ENCODE measurements around the gene ENTPD8.

ENTPD8 gene, protein sequence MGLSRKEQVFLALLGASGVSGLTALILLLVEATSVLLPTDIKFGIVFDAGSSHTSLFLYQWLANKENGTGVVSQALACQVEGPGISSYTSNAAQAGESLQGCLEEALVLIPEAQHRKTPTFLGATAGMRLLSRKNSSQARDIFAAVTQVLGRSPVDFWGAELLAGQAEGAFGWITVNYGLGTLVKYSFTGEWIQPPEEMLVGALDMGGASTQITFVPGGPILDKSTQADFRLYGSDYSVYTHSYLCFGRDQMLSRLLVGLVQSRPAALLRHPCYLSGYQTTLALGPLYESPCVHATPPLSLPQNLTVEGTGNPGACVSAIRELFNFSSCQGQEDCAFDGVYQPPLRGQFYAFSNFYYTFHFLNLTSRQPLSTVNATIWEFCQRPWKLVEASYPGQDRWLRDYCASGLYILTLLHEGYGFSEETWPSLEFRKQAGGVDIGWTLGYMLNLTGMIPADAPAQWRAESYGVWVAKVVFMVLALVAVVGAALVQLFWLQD

DNA sequence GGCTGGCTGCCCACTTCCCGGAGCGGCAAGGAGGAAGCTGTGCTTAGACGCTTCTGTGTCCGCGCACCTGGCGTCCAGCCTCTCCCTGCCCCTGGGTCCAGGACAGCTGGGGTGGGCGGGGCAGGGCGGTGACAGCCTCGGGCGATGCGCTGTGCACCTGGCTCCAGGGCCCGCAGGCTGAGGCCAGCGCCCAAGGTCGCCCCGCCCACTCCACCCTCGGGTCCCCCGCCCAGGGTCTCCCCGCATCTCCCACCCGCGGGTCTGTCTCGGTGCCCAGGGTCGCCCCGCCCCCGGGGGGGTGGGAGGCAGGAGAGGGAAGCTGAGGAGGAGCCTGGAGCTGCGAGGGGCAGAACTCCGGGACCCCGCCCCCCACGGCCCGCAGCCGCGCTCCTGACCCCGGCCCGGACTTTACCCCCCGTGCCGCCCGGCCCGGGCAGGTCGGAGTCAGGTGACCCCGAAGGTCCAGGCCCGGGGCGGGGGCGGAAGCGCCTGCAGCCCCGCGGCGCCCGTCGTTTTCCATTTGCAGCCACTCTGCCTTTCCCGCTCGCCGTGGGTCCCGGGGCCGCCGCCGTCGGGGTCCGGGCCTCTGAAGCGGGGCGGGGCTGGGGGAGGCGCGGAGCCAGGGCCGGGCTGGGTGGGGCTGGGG lies at the start of gene ENTPD8:
ENTPD8 (minus strand) TSS at position 69 of the 646 bp plus-strand sequence. CDS start 3,072 bp downstream, outside the sequence.
- no peak for DNase-seq (ENCODE audit: low read depth in 2 of 2)

DNA sequence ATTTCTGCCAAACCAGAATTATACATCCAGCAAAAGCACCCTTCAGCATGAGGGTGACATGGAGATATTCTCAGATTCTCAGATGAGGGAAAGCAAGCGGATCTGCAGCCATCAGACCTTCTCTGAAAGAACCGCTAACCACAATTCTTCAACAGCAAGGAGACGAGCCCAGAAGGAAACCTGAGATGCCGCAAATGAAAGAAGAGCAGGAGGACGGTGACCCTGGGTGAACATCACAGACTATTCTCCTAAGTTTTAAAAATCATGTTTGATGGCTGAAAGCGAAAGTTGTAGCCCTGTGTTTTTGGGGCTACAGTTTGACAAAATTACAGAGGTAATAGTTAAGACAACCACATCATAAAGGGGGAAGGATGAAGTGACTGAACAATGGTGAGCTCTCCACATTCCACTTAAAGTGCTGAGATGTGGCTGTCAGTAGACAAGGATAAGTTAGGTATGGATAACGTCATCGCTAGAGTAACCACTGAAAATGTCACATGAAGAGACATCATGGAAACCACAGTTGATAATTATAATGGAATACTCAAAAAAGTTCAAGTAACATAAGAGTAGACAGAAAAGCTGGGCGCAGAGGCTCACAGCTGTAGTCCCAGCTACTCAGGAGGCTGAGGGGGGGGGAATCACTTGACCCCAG lies 49.5 kb upstream of the ENTPD8 start:
- no peak for DNase-seq (ENCODE audit: low read depth in 2 of 2)

DNA sequence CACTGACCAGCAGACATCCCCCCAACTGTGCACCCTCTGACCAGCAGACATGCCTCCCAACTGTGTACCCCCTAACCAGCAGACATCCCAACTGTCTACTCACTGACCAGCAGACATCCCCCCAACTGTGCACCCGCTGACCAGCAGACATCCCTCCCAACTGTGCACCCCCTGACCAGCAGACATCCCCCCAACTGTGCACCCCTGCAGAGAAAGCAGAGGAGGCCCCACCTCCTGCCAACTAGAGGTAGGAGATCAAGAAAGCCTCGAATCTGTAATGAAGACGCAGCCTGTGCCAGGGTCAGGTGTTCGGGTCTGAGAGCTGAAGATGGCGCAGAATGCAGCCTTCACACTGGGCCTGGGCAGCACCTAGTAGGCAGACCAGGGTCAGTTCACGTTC lies 47.7 kb upstream of the ENTPD8 start:
- DNase-seq (ENCODE audit: low read depth in 2 of 2), result no peak

DNA sequence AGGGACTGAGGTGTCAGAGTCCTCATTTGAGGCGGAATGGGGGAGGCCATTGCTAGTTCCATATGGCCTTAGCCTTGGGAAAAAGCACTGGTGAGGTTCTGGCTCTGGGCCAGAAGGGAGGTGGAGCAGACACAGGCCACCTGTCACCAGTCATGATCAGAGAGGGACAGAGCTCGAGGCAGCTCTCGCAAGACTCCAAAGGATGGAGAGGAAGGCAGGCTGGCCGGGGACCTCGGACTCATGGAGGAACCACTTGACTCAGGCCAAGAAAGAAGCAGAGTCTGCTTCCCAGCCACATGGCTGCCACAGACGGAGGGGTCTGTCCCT lies 47.1 kb upstream of the ENTPD8 start:
- no peak for DNase-seq (ENCODE audit: low read depth in 2 of 2)

DNA sequence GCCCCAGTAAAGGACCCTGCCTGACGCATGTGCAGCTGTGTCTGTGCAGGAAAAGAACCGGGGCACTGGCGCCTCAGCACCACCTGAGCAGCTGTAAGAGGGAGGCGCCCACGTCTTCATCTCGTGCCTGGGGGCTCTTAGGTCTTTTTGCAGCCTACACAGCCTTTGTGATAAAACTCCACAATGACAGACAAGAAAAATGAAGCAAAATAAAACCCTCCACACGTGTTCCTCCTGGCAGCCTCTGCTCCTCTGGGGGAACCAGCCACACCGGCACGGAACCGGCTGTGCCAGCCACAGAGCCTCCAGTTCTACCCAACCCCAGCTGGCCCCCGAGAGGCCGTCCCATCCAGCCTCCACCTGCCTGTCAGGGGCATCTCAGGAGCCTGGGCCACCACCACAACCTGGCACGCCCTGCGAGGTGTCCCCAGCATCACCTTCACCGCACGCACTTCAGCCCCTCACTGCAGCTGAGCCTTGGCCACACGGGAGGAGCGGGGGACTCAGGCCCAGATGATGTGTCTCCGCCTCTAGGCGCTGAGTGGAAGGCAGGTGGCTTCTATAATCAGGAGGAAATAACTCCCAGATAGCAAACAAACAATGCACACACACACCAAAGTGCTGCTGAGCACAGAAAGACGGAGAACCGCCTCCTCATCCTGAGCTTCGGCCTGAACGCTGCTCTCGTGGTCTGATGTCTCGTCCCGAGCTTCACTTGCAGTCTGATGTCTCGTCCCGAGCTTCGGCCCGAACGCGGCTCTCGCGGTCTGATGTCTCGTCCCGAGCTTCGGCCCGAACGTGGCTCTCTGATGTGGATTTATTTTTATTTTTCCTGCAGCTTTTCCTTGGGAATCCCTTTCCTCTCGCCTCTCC lies 46.5 kb upstream of the ENTPD8 start:
- no peak for DNase-seq (ENCODE audit: low read depth in 2 of 2)

DNA sequence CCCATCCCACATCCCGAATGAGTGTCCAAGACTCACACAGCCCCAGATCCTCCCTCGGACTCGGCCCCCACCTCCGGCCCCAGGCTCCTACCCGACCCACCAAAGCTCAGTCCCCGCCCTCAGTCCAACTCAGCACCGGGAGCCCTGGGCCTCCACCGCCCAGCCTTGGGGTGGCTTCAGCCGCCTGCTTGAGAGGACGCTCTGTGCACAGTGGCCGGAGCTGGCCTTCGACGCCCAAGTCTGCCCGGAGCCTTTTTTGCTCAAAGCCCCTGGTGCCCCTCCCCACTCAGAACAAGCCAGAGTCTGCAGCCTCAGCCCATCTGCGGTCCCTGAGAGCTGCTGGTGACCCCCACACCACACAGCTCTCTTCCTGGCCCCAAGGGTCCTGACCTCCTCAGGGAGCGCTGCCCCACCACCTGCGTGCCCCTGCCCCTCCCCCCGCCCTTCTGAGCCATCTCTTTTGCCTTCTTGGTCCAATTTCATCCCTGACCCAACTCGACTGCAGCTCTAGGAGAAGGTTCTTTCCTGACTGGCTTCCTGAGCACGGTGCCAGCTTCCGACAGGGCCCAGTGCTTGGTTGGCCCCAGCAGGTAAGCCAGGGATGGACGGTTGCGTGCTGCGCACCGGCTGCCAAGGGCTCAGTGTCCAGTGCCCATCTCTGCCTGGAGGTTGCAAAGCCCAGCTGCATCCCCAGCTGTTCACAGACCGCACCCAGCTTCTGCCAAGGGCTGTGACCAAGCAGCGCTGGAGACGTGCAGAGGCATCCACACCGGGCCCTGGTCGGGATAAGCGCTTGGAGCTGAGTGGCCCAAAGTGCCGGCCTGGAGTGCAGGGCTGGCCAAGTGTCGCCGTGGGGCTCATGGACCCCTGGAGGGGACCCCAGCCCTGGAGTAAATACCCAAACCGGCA lies 45.6 kb upstream of the ENTPD8 start:
- no peak for DNase-seq (ENCODE audit: low read depth in 2 of 2)

DNA sequence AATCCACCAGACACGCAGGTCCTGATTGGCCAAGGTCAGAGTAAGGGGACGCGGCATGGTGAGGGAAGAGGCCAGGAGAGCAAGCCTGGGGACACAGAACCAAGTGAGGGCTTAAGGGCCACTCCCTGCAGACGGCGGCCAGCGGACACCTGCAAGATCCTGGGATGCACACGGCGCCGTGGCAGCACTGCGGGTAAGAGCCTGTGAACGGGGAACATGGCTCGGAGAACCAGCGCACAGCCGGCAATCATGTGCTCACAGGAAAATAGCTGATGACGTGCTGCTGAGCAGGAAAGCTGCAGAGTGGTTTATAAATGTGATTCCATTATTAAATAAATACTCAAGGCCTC lies 45.0 kb upstream of the ENTPD8 start:
- no peak for DNase-seq (ENCODE audit: low read depth in 2 of 2)

DNA sequence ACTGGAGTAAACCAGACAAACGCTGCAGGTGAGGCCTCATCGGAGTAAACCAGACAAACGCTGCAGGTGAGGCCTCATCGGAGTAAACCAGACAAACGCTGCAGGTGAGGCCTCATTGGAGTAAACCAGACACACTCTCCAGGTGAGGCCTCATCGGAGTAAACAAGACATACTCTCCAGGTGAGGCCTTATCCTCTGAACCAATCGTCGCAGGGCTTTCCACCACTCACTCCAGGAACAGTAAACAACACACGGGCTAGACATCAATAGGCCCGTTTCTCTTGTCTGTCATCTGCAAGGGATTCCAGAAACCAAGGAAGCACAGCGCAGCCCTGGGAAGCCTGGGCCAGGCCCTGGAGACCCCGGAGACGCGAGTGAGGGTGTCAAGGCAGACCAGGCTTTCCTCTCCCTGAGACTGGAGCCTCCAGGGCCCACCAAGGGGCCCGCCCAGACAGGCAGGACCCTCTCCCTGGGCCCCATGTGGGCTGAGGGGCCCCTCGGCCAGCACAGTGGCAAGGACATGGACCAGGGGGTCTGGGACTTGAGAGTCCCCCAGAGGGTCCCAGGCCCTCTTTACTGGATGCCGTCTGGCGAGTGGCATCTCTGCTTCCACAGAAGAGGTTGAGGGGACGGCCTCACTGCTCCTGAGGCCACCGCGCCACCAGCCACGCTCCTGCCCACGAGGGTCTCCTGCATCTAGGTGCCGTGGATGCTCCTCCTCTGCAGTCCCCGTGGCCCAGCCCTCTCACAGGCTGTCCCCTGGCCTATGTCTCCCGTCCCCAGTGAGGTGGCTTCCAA lies 44.4 kb upstream of the ENTPD8 start:
- DNase-seq (ENCODE audit: low read depth in 2 of 2), result no peak

DNA sequence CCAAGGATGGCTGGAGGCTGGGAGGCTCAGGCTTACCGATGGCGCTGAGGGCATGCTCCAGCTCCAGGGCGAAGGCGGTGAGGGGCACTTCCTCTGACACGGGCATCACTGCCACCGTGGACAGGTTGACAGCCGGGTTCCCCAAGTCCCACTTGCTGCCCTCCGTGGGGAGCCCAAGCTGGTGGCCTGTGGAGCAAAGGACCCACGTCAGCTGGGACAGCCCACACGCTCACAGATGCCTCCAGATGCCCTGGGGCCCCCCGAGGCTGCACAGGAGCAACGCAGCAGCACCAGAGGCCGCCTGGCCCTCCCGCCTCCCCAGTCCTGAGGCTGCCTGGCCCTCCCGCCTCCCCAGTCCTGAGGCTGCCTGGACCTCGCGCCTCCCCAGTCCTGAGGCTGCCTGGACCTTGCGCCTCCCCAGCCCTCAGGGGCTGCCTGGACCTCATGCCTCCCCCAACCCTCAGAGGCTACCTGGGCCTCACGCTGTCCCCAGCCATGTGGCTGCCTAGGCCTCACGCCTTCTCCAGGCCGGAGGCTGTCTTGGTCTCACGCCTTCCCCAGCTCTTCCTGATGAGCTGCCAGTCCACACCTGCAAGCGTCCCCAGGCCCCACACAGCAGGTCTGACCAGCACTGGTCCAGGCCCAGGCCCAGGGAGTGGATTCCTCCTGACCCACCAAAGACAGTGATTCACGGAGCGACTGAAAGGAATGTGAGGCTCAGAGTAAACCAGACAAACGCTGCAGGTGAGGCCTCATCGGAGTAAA lies 43.6 kb upstream of the ENTPD8 start:
- DNase-seq (ENCODE audit: low read depth in 2 of 2), result no peak

DNA sequence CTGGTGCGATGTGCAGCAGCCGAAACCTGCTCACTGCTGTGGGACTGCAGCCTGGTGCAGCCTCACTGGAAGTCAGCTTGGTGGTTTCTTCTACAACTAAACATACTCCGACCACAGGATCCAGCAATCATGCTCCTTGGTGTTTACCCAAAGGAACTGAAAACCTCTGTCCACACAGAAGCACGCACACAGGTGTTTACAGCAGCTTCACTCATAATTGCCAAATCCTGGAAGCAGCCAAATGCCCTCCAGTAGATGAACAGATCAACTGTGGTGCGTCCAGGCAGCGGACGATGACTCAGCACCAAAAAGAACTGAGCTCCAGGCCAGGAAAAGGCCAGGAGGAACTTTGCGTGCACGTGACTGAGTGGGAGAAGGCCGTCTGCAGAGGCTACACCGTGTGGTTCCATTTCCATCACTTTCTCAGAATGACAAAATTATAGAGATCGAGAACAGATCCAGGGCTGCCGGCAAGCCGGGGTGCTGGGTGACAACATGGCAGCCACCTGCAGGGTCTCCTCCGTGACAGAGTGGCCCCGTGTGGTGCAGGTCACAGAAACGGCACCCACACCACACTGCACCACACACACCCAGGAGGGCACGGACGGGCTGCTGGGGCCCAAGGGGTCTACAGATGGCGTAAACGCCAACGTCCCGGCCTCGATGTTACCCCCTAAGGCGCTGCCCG lies 41.1 kb upstream of the ENTPD8 start:
- DNase-seq (ENCODE audit: low read depth in 2 of 2), result no peak

DNA sequence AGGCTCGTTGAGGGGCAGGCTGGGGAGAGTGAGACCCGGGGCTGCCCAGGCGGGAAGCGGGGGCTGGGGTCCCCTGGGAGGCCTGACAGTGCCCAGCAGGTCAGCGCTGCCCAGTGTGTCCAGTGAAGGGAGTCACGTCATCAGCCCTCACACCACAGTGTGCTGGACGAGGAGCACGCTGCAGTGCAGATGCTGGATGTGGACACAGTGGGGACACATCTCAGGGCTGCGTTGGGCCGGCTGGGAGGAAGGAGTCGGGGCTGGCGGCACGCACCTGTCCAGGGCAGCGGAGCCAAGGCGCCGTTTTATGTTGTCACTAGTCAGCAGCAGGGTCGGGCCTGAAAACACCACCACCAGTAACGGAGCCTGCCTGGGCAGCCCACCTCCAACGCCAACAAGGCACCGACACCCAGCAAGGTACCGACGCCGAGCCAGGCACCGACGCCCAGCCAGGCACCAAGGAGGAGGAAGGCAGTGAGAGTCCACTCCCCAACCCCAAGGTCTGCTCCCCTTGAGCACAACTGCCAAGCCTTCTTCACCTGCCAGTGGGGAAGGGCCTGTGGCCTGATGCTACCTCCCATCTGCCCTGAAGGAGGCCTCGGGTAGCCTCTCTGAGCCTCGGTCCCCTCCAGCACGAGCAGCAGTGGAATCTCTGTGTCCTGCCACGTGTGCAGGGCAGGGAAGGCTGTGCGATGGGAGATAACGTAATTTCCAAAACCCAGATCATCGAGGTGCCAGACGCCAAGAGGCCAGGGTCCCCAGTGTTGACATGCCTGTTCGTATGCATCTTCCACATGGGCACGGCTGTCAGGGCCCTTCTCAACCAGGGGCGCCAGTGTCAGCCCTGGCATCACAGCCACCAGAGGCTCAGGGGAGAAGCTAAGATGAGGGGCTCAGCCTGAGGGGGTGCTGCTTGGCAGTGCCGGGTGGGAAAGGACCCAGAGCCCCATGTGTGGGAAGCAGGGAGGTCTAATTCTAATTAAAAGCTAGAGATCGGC lies 39.8 kb upstream of the ENTPD8 start:
- no peak for DNase-seq (ENCODE audit: low read depth in 2 of 2)

DNA sequence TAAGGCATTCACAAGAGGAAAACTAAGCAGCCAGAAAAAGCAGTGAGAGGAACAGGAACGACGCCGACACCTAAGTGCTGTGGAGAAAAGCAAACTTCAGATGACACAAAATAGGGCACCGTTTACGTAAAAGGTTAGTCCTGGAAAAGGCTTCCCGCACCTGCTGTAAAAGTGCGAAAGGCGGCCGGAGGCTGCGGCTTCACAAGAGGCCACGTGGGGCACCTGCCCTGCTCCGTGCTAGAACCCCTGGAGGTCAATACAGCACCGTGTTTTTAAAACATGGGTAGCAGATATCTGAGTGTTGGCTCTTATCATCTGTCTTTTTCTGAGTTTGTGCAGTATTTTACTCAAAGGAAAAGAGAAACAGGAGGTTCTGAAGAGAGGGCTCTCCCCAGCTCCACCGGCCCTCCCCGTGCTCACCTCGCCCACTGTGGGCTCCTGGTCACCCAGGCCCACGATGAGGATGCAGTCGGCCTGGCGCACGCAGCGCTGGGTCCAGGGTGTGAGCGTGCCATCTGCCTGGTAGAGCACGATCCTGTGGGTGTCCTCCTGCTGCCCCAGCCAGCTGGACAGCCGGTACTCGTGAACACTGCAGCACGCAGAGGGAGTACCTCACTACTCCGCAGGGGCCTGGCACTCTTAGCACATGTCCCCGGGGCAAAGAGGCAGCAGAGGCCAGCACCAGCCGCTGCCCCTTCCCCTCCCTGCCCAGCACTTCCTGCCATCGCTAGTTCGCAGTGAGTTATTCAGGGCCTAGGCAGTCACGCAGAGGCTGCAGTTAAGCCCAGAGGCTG lies 38.9 kb upstream of the ENTPD8 start:
- no peak for DNase-seq (ENCODE audit: low read depth in 2 of 2)

DNA sequence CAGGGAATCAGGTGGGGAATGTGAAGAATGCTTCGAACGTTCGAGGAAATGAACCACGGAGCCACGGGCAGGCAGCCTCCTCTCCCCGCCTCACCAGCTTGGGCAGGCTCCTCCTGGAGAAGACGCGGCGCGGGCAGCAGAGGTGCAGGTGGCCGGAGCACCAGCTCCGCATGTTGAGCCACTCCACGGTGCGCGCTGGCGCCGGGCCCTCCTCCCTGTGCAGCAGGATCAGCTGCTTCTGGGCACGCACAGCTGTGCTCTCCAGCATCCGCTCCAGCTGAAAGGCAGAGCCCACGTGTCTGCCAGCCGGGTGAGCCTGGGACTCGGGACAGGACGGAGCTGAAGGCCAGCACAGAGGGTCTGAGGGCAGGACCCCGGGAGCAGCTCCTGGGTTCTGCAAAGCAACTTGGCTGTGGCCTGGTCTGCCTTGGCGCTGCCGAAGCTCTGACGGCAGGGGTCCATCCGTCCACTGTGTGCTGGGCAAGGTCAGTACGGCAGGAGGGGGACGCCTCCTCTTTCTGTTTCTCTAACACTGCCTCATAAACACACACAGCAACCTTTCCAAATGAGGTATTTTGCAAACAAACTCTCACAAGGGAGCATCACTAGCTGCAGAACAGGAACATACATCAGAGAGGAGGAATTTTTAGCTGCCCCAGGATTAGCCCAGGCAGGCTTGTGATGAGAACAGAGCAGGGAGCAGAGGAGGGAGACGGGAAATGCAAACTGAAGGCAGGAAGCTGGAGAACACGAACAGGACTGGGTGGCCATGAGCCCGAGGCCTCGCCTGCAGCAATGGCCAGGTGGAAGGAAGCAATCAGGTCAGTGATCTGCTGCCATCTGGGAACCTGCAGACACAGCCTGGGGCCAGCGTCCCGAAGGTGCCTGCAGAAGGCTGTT lies 38.1 kb upstream of the ENTPD8 start:
- DNase-seq (ENCODE audit: low read depth in 2 of 2), result no peak

DNA sequence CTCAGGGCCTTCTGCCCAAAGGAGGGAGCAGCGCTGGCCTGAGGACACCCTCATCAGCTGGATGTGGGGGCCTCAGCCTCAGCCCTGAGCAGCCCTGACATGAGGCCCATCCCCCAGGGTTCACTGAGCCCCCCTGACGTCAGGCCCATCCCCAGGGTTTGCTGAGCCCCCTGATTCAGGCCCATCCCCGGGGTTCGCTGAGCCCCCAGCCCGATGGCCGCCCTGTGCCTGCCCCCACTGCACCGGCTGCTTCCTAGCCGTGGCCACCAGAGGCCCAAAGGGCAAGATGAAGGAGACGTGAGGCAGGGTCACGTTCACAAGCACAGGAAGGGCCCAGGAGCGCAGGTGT lies 37.4 kb upstream of the ENTPD8 start:
- no peak for DNase-seq (ENCODE audit: low read depth in 2 of 2)

DNA sequence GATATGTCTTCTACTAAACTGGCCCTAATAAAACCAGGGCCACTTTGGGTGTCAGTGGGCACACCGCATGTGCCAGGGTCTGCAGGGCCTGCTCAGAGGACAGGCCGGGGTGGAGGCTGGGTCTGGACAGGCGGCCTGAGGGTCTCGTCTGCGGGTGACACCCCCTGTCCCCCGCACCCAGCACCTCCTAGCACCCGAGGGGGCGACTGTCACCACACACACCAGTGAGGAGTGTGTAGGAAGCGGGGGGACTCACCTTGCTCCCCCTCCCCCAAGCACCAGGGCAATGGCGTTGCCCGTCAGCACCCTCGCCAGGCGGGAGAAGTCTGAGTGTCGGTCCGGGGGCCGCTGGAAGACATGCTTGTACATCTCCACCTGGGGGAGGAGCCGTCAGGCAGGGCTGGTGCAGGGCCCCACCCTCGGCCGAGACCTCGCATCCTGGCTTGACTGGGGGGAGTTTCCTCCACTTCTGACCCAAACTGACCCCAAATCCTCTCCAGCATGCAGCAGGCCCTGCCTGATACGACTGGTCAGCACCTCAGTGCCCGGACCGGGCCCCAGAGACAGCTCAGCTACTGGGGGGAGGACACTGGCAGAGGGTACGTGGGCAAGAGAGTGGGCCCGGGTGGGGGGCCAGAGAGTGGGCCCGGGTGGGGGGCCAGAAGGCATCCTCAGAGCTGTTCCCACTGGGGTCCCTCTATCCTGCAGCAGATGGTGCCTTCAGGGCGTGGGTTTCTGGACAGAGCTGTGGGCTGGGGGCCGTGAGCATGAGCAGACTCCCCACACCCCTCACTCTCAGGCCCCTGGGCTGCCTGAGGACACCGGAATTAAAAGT lies 36.8 kb upstream of the ENTPD8 start:
- DNase-seq (ENCODE audit: low read depth in 2 of 2), result no peak
